ENCODE data around the gene RPS3A.

DNA sequence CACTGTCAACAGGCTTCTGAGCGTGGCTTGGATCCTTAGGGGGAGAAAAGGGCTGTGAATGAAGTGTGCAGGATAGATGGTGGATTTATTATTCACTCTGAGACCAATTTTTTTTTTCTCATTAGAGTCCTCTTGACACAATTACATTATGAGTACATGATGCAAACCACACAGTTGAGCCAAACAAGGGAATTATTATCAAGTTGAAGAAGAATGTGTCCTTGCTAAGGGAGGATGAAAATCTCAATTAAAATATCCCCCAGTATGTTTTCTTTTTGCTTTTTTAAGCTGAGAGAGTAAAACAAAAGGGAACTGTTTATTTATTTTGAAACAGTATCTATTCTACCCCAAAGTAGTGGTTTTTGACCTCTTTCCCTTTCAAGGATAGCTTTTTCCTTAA is 40.4 kb downstream of the RPS3A start:
- no peak for TF ChIP-seq POLR2AphosphoS5 (IDR thresholded peaks at IDR 0.05; ENCODE audit: insufficient read depth, low read depth, low read length)
- TF ChIP-seq, protein P1, sequence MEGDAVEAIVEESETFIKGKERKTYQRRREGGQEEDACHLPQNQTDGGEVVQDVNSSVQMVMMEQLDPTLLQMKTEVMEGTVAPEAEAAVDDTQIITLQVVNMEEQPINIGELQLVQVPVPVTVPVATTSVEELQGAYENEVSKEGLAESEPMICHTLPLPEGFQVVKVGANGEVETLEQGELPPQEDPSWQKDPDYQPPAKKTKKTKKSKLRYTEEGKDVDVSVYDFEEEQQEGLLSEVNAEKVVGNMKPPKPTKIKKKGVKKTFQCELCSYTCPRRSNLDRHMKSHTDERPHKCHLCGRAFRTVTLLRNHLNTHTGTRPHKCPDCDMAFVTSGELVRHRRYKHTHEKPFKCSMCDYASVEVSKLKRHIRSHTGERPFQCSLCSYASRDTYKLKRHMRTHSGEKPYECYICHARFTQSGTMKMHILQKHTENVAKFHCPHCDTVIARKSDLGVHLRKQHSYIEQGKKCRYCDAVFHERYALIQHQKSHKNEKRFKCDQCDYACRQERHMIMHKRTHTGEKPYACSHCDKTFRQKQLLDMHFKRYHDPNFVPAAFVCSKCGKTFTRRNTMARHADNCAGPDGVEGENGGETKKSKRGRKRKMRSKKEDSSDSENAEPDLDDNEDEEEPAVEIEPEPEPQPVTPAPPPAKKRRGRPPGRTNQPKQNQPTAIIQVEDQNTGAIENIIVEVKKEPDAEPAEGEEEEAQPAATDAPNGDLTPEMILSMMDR (IDR thresholded peaks at IDR 0.05; ENCODE audit: extremely low read depth in 1 of 2, insufficient read depth in 1 of 2, low read depth in 1 of 2, low read length in 2 of 2), result no peak
- no peak for TF ChIP-seq GATA2 (IDR thresholded peaks at IDR 0.05; ENCODE audit: insufficient read depth, insufficient read length, low read depth, low read length)

Data from endothelial cell of umbilical vein (primary cell).